HAP-1 (cell line): ENCODE measurements around the gene LMAN2.
"Not testable (repeated sequence)": the region's sequence is repeated elsewhere in the genome, so short reads cannot be mapped to it uniquely, and the experiment has no call there.

Experiments used
- DNase-seq, 2 experiments: peaks; one replicate each; pipeline ENCODE4 v3.0.0-alpha.2; 2016 to 2020; ENCODE audit warnings: low spot score in 2 of 2
- H3K27me3 ChIP-seq: fragments of 250-450 bp; sonication (Bioruptor Pico); 2 replicates; pipeline ENCODE4 v1.5.1; 2020; ENCODE audit warnings: low read depth, mild to moderate bottlenecking, moderate library complexity
- H3K36me3 ChIP-seq: fragments of 250-450 bp; sonication (Bioruptor Pico); replicated peaks from 2 replicates; pipeline ENCODE4 v1.5.1; 2020; ENCODE audit warnings: mild to moderate bottlenecking
- H3K4me1 ChIP-seq: fragments of 250-450 bp; sonication (Bioruptor Pico); 2 replicates; pipeline ENCODE4 v1.5.1; 2020; ENCODE audit warnings: mild to moderate bottlenecking
- H3K4me3 ChIP-seq: fragments of 250-450 bp; sonication (Bioruptor Pico); 2 replicates; pipeline ENCODE4 v1.5.1; 2020; ENCODE audit warnings: mild to moderate bottlenecking, moderate library complexity
- H3K9me3 ChIP-seq: fragments of 250-450 bp; sonication (Bioruptor Pico); 2 replicates; pipeline ENCODE4 v1.5.1; 2020; ENCODE audit warnings: mild to moderate bottlenecking, moderate library complexity
- in situ Hi-C: fragments of 300-500 bp; cut with MboI; formaldehyde crosslinking; loops from 3 replicates; pipeline ENCODE4 v1.14.3; 2020; ENCODE audit warnings: low sequenced_read_pairs, inconsistent platforms, mixed read lengths

Gene LMAN2

GRCh38 chr5:177311723-177312648, 39.5 kb downstream of the LMAN2 start, which contains the start of gene MXD3:
Gene MXD3, minus strand, starts transcription at chr5:177311898. Its CDS starts 68 bp downstream, at chr5:177311830.
- peaks cover 24% of the 10 kb centered on the region for H3K4me1 ChIP-seq
- in situ Hi-C loops, result loop anchor here (10.0 kb wide), 1 partner anchor 133 kb away; the partner anchor contains the start of gene PRR7
- H3K36me3 ChIP-seq, result peaks cover 28% of the 10 kb centered on the region
- DNase-seq, result peak; percentile 98 to 100
- H3K4me3 ChIP-seq, result peak within 1 kb of the TSS; percentile 87
- no peaks in the 10 kb centered on the region for H3K27me3 ChIP-seq
- H3K9me3 ChIP-seq, result no peaks in the 10 kb centered on the region

GRCh38 chr5:177311392-177311722, 40.1 kb downstream of the LMAN2 start:
- Histone ChIP-seq H3K4me1 (peaks cover 24% of the 10 kb centered on the region), H3K4me3 (peak overlapping the region; percentile 87), H3K27me3 (no peaks in the 10 kb centered on the region), H3K36me3 (peaks cover 32% of the 10 kb centered on the region), H3K9me3 (no peaks in the 10 kb centered on the region)
- DNase-seq, result peak in 1 of 2 experiments; percentile 49
- in situ Hi-C loops, result loop anchor here (10.0 kb wide), 1 partner anchor 133 kb away; the partner anchor contains the start of gene PRR7

- peak overlapping the region; percentile 87 for H3K4me3 ChIP-seq
- DNase-seq, result peak in 1 of 2 experiments; percentile 49
- H3K9me3 ChIP-seq, result no peaks in the 10 kb centered on the region
- H3K36me3 ChIP-seq, result peaks cover 37% of the 10 kb centered on the region
- peaks cover 24% of the 10 kb centered on the region for H3K4me1 ChIP-seq
- in situ Hi-C loops, result loop anchor here (10.0 kb wide), 1 partner anchor 134 kb away; the partner anchor contains the start of gene PRR7
- no peaks in the 10 kb centered on the region for H3K27me3 ChIP-seq
Observed at GRCh38 chr5:177310757-177311391, 40.6 kb downstream of the LMAN2 start.

GRCh38 chr5:177310332-177310731, 41.1 kb downstream of the LMAN2 start:
- Histone ChIP-seq H3K4me1 (peaks cover 24% of the 10 kb centered on the region), H3K36me3 (peaks cover 42% of the 10 kb centered on the region), H3K9me3 (no peaks in the 10 kb centered on the region), H3K27me3 (no peaks in the 10 kb centered on the region), H3K4me3 (peak overlapping the region; percentile 87)
- DNase-seq, result no peak
- in situ Hi-C loops, result loop anchor here (10.0 kb wide), 1 partner anchor 134 kb away; the partner anchor contains the start of gene PRR7

GRCh38 chr5:177309351-177310191, 41.9 kb downstream of the LMAN2 start:
- Histone ChIP-seq H3K4me1 (peaks cover 28% of the 10 kb centered on the region), H3K36me3 (peaks cover 50% of the 10 kb centered on the region), H3K9me3 (no peaks in the 10 kb centered on the region), H3K27me3 (no peaks in the 10 kb centered on the region), H3K4me3 (peak overlapping the region; percentile 87)
- in situ Hi-C loops, result loop anchor here (10.0 kb wide), 1 partner anchor 135 kb away; the partner anchor contains the start of gene PRR7
- DNase-seq, result peak; percentile 78 to 87

GRCh38 chr5:177308740-177309139, 42.7 kb downstream of the LMAN2 start:
- no peak for DNase-seq
- in situ Hi-C loops, result no loop called here
- peaks cover 29% of the 10 kb centered on the region for H3K4me1 ChIP-seq
- no peaks in the 10 kb centered on the region for H3K9me3 ChIP-seq
- H3K36me3 ChIP-seq, result peaks cover 55% of the 10 kb centered on the region
- no peaks in the 10 kb centered on the region for H3K27me3 ChIP-seq
- H3K4me3 ChIP-seq, result no peak overlapping the region

- Histone ChIP-seq H3K36me3 (peaks cover 56% of the 10 kb centered on the region), H3K4me1 (peaks cover 20% of the 10 kb centered on the region), H3K4me3 (no peak overlapping the region), H3K9me3 (no peaks in the 10 kb centered on the region), H3K27me3 (no peaks in the 10 kb centered on the region)
- in situ Hi-C loops, result no loop called here
- DNase-seq, result no peak
Observed at GRCh38 chr5:177307544-177308363, 43.7 kb downstream of the LMAN2 start.

GRCh38 chr5:177306674-177307543, 44.6 kb downstream of the LMAN2 start:
- Histone ChIP-seq H3K4me1 (peaks cover 20% of the 10 kb centered on the region), H3K9me3 (no peaks in the 10 kb centered on the region), H3K36me3 (peaks cover 60% of the 10 kb centered on the region), H3K4me3 (no peak overlapping the region), H3K27me3 (no peaks in the 10 kb centered on the region)
- in situ Hi-C loops, result no loop called here
- no peak for DNase-seq

GRCh38 chr5:177306103-177306640, 45.3 kb downstream of the LMAN2 start:
- H3K4me3 ChIP-seq, H3K9me3 ChIP-seq, DNase-seq, H3K27me3 ChIP-seq, in situ Hi-C loops: not testable (repeated sequence)
- Histone ChIP-seq H3K36me3 (peaks cover 68% of the 10 kb centered on the region), H3K4me1 (peaks cover 20% of the 10 kb centered on the region)

GRCh38 chr5:177304392-177305119, 46.9 kb downstream of the LMAN2 start:
- no peaks in the 10 kb centered on the region for H3K27me3 ChIP-seq
- peaks cover 70% of the 10 kb centered on the region for H3K36me3 ChIP-seq
- DNase-seq, result peak in 1 of 2 experiments; percentile 58
- in situ Hi-C loops, result no loop called here
- no peaks in the 10 kb centered on the region for H3K9me3 ChIP-seq
- peak overlapping the region; percentile 97 for H3K4me3 ChIP-seq
- H3K4me1 ChIP-seq, result peaks cover 9% of the 10 kb centered on the region

GRCh38 chr5:177303925-177304391, 47.5 kb downstream of the LMAN2 start:
- Histone ChIP-seq H3K27me3 (no peaks in the 10 kb centered on the region), H3K9me3 (no peaks in the 10 kb centered on the region), H3K4me1 (peaks cover 9% of the 10 kb centered on the region), H3K36me3 (peaks cover 64% of the 10 kb centered on the region), H3K4me3 (peak overlapping the region; percentile 97)
- DNase-seq, result no peak
- in situ Hi-C loops, result no loop called here
